Fibroblast of the aortic adventitia (primary cell): ENCODE measurements around the gene DENND1B. TPM values are rescaled to one million over a fixed set of nuclear protein-coding genes. Genes with fewer than 3 reads are reported as not detected.
A peak's percentile ranks its signal among the peaks of the same experiment; 100 is the strongest.

Experiments used
- DNase-seq: peaks from one replicate; pipeline ENCODE4 v3.0.0-alpha.2; 2010; ENCODE audit warnings: low read depth
- H3K4me3 ChIP-seq: 2 replicates; pipeline ENCODE4 v1.5.1; 2011; ENCODE audit warnings: low read depth, mild to moderate bottlenecking, control low read depth, low read length, moderate library complexity
- CTCF ChIP-seq: IDR thresholded peaks from 2 replicates; pipeline ENCODE4 v1.5.1; 2011; ENCODE audit warnings: mild to moderate bottlenecking, low read length, control low read depth, inconsistent platforms; ENCODE audit not compliant: insufficient read depth
- small RNA-seq: library from RNA; depleted of rRNA; stranded (forward); fragments of <200 nt; gene quantifications from one replicate; pipeline ENCODE3, GENCODE V24; 2012
- total RNA-seq: library from RNA; depleted of rRNA; stranded (reverse); fragments of >200 nt; gene quantifications from 2 replicates; pipeline ENCODE4 v1.2.3, GENCODE V29; 2012; ENCODE audit warnings: low replicate concordance

DENND1B gene
- total RNA-seq, 1 donor, result 19.5 TPM

- H3K4me3 ChIP-seq, result no peak overlapping the region
- DNase-seq, result no peak
- TF ChIP-seq CTCF, result no peak
These were observed 309.6 kb downstream of the DENND1B start for GRCh38 chr1:197465528-197466327.

GRCh38 chr1:197464044-197464443, 311.2 kb downstream of the DENND1B start:
- H3K4me3 ChIP-seq, result no peak overlapping the region
- TF ChIP-seq CTCF, result no peak
- peak; percentile 92 for DNase-seq

GRCh38 chr1:197463142-197463541, 312.1 kb downstream of the DENND1B start:
- DNase-seq, result peak; percentile 15
- no peak overlapping the region for H3K4me3 ChIP-seq
- no peak for TF ChIP-seq CTCF

- no peak for TF ChIP-seq CTCF
- H3K4me3 ChIP-seq, result no peak overlapping the region
- no peak for DNase-seq
These were observed 312.7 kb downstream of the DENND1B start for GRCh38 chr1:197462539-197462938.

Small RNA genes lying within 50 kb of the gene (small RNA-seq; reads per million reads assigned to genes)
- not detected for gene RF00019

Other genes starting within 250 kb of the DENND1B start
- gene C1orf53, start 127.2 kb upstream of the DENND1B start, total RNA-seq, result 0.98 and 4.5 TPM in 2 replicates
- gene LHX9, start 141.9 kb upstream of the DENND1B start, total RNA-seq, result 0.08 TPM in 1 of 2 replicates, not detected in the other